HEK293T (cell line): Measurements from ENCODE around the gene RAD51B.

ENCODE experiments used
- LEF1 ChIP-seq: fragments of 450-650 bp; IDR thresholded peaks from 2 replicates; pipeline ENCODE4 v1.6.1; 2017; ENCODE audit warnings: mild to moderate bottlenecking, borderline replicate concordance
- SUZ12 ChIP-seq: fragments of 450-650 bp; IDR thresholded peaks from 2 replicates; pipeline ENCODE4 v1.6.1; 2016; ENCODE audit warnings: mild to moderate bottlenecking

DNA sequence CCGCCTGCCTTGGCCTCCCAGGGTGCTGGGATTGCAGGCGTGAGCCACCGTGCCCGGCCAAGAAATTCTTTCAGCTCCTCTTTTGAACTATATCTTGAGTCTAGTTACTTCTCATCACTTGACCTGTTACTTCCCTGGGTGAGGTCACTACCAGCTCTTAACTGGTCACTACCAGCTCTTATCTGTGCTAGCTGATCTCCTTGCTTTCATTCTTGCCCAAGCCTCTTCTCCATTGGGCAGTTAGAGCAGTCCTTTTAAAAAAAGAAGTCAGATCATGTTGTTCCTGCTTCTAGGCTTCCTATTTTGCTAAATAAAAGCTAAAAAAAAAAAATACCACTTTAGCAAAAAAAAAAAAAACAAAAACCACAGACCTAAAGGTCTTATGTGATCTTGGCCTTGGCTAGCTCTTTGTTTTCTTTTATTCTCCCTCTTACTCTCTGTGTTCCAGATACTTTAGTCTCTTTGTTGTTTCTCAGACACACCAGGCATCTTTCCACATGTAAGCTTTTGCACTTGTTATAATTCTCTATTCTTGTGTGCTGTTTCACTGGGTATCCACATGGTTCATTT lies 63.5 kb downstream of the RAD51B start:
- no peak for TF ChIP-seq LEF1
- TF ChIP-seq SUZ12 = no peak
